ENCODE results near the gene LYAR. TPM values are rescaled to one million over a fixed set of nuclear protein-coding genes. Genes with fewer than 3 reads are reported as not detected.
"Not testable (repeated sequence)": the region's sequence is repeated elsewhere in the genome, so short reads cannot be mapped to it uniquely, and the experiment has no call there.

The LYAR gene
- total and polyA plus RNA-seq, 2 experiments from 2014 or later = 6.7 to 12.2 TPM

- H3K4me3 ChIP-seq = no peak overlapping the region
- H4K20me1 ChIP-seq (ENCODE audit: insufficient read depth, poor library complexity, severe bottlenecking) = no peaks in the 10 kb centered on the region
- 90% methylated on average over 6 of the region's 6 CpGs for WGBS (ENCODE audit: low lambda C conversion rate, missing lambda C conversion rate)
- no peaks in the 10 kb centered on the region for H3K9me2 ChIP-seq (replicated peaks; ENCODE audit: insufficient read depth)
- peaks cover 7% of the 10 kb centered on the region for H3K4me1 ChIP-seq (ENCODE audit: insufficient read depth)
- DNase-seq (ENCODE audit: low spot score) = no peak
- no peak overlapping the region for H3K4me2 ChIP-seq
- H3K9me3 ChIP-seq (ENCODE audit: low read depth) = no peaks in the 10 kb centered on the region
- H3K27me3 ChIP-seq = no peaks in the 10 kb centered on the region
- no peaks in the 10 kb centered on the region for H3K36me3 ChIP-seq (replicated peaks; ENCODE audit: insufficient read depth, low read depth)
- TF ChIP-seq EZH2phosphoT487 (IDR thresholded peaks at IDR 0.05; ENCODE audit: low read depth, severe bottlenecking, unreplicated experiment) (no peak), CTCF (IDR thresholded peaks at IDR 0.05; ENCODE audit: poor library complexity) (peak; percentile 26)
- H3K27ac ChIP-seq = no peak overlapping the region
- H2AFZ ChIP-seq = no peak overlapping the region
- H3K79me2 ChIP-seq = no peaks in the 10 kb centered on the region
These were observed 29.7 kb downstream of the LYAR start for GRCh38 chr4:4260185-4260751.

- Histone ChIP-seq H3K9me3 (ENCODE audit: low read depth) (no peaks in the 10 kb centered on the region), H4K20me1 (ENCODE audit: insufficient read depth, poor library complexity, severe bottlenecking) (no peaks in the 10 kb centered on the region), H3K27ac (no peak overlapping the region), H3K79me2 (no peaks in the 10 kb centered on the region), H3K9me2 (replicated peaks; ENCODE audit: insufficient read depth) (no peaks in the 10 kb centered on the region), H3K4me2 (peak overlapping the region; percentile 47), H2AFZ (peak overlapping the region; percentile 2), H3K4me3 (no peak overlapping the region), H3K4me1 (ENCODE audit: insufficient read depth) (peaks cover 7% of the 10 kb centered on the region), H3K27me3 (no peaks in the 10 kb centered on the region), H3K36me3 (replicated peaks; ENCODE audit: insufficient read depth, low read depth) (no peaks in the 10 kb centered on the region)
- TF ChIP-seq EZH2 (IDR thresholded peaks at IDR 0.05; ENCODE audit: borderline replicate concordance) (no peak), CTCF (IDR thresholded peaks at IDR 0.05; ENCODE audit: poor library complexity) (no peak), EZH2phosphoT487 (IDR thresholded peaks at IDR 0.05; ENCODE audit: low read depth, severe bottlenecking, unreplicated experiment) (no peak)
- DNase-seq (ENCODE audit: low spot score) = peak; percentile 14
- 45% methylated on average over 9 of the region's 9 CpGs for WGBS (ENCODE audit: low lambda C conversion rate, missing lambda C conversion rate)
These were observed 30.4 kb downstream of the LYAR start for GRCh38 chr4:4259484-4260100.

GRCh38 chr4:4257705-4258104 lies 32.2 kb downstream of the LYAR start:
- H3K4me1 ChIP-seq (ENCODE audit: insufficient read depth); H4K20me1 ChIP-seq (ENCODE audit: insufficient read depth, poor library complexity, severe bottlenecking); H3K27ac ChIP-seq; DNase-seq (ENCODE audit: low spot score); H3K9me2 ChIP-seq (replicated peaks; ENCODE audit: insufficient read depth); H3K4me3 ChIP-seq; H3K9me3 ChIP-seq (ENCODE audit: low read depth); H3K27me3 ChIP-seq; H3K79me2 ChIP-seq; H2AFZ ChIP-seq; H3K36me3 ChIP-seq (replicated peaks; ENCODE audit: insufficient read depth, low read depth); H3K4me2 ChIP-seq: not testable (repeated sequence)
- WGBS (ENCODE audit: low lambda C conversion rate, missing lambda C conversion rate) = 100% methylated on average over 3 of the region's 3 CpGs

- Histone ChIP-seq H3K4me2 (no peak overlapping the region), H3K27me3 (no peaks in the 10 kb centered on the region), H3K27ac (no peak overlapping the region), H3K9me2 (replicated peaks; ENCODE audit: insufficient read depth) (no peaks in the 10 kb centered on the region), H4K20me1 (ENCODE audit: insufficient read depth, poor library complexity, severe bottlenecking) (no peaks in the 10 kb centered on the region), H3K79me2 (no peaks in the 10 kb centered on the region), H2AFZ (no peak overlapping the region), H3K4me3 (no peak overlapping the region), H3K36me3 (replicated peaks; ENCODE audit: insufficient read depth, low read depth) (no peaks in the 10 kb centered on the region), H3K4me1 (ENCODE audit: insufficient read depth) (peaks cover 7% of the 10 kb centered on the region), H3K9me3 (ENCODE audit: low read depth) (no peaks in the 10 kb centered on the region)
- TF ChIP-seq EZH2phosphoT487 (IDR thresholded peaks at IDR 0.05; ENCODE audit: low read depth, severe bottlenecking, unreplicated experiment) (no peak), CTCF (IDR thresholded peaks at IDR 0.05; ENCODE audit: poor library complexity) (no peak), EZH2 (IDR thresholded peaks at IDR 0.05; ENCODE audit: borderline replicate concordance) (no peak)
- no peak for DNase-seq (ENCODE audit: low spot score)
- 78% methylated on average over 10 of the region's 10 CpGs for WGBS (ENCODE audit: low lambda C conversion rate, missing lambda C conversion rate)
These were observed 33.2 kb downstream of the LYAR start for GRCh38 chr4:4256799-4257198.
